Activated naive CD4-positive, alpha-beta T cell treated with anti-CD3 and anti-CD28 coated beads, Interleukin-2, amount 50 U/mL, for 72 hours (primary cell): Measurements from ENCODE around the gene SCYGR7. TPM values are rescaled to one million over a fixed set of nuclear protein-coding genes. Genes with fewer than 3 reads are reported as not detected.
A peak's percentile ranks its signal among the peaks of the same experiment; 100 is the strongest.
"Not testable (repeated sequence)": the region's sequence is repeated elsewhere in the genome, so short reads cannot be mapped to it uniquely, and the experiment has no call there.

Experiments
- ATAC-seq, 2 donors: fragments of 150-1000 bp; cut with Tn5 transposase; 2 replicates each; pipeline ENCODE4 v1.10.0; 2021; ENCODE audit warnings: mild to moderate bottlenecking in 2 of 2, moderate library complexity in 2 of 2
- DNase-seq, 2 donors: peaks; one replicate each; pipeline ENCODE4 v3.0.0; 2021 to 2022; ENCODE audit warnings: low spot score in 2 of 2
- H3K27ac Mint-ChIP-seq, 2 donors: one replicate each; pipeline ENCODE4 v1.8.0; 2022; ENCODE audit warnings: mild to moderate bottlenecking in 2 of 2, mixed read lengths in 2 of 2
- H3K36me3 Mint-ChIP-seq, 2 donors: one replicate each; pipeline ENCODE4 v1.8.0; 2022; ENCODE audit warnings: mixed read lengths in 2 of 2
- H3K9me3 Mint-ChIP-seq, 2 donors: one replicate each; pipeline ENCODE4 v1.8.0; 2022; ENCODE audit warnings: mixed read lengths in 2 of 2
- total RNA-seq, 2 donors: library from RNA; stranded (reverse); gene quantifications; one replicate each; pipeline ENCODE4 v1.2.3, GENCODE V29; 2022

The SCYGR7 gene
- total RNA-seq, 2 donors from 2014 or later, result not detected

DNA sequence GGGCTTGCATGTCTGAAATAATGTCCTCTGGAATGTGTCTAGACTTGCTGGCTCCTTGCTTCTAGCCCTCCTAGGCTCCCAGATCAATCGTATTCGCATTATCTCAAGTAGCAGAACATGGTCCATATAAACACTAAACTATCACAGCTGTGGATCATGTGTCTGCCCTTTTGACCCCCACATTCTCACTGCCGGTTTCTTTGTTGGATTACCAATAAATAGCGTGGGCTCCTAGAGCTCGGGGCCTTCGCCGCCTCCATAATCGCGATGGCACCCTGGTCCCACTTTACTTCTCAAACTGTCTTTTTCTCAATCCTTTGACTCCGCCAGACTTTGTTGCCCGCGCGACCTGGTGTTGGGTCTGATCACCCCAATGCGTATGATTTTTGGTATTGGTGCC, 11.2 kb downstream of the SCYGR7 start:
- Mint-ChIP-seq H3K36me3 (no peaks in the 10 kb centered on the region), H3K9me3 (peaks cover 0 to 4% of the 10 kb centered on the region in 2 donors), H3K27ac (no peak overlapping the region)
- ATAC-seq (no peak), DNase-seq (no peak)

DNA sequence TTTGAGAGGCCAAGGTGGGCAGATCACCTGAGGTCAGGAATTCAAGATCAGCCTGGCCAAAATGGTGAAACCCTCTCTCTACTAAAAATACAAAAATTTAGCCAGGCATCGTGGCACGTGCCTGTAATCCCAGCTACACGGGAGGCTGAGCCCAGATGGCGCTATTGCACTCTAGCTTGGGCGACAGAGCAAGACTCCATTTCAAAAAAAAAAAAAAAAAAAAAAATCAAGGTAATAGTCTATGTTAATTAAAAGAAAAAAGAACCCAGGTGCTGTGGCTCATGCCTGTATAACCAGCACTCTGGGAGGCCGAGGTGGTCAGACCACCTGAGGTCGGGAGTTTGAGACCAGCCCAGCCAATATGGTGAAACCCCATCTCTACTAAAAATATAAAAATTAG, 12.6 kb downstream of the SCYGR7 start:
- H3K36me3 Mint-ChIP-seq, ATAC-seq, H3K27ac Mint-ChIP-seq, DNase-seq, H3K9me3 Mint-ChIP-seq: not testable (repeated sequence)

DNA sequence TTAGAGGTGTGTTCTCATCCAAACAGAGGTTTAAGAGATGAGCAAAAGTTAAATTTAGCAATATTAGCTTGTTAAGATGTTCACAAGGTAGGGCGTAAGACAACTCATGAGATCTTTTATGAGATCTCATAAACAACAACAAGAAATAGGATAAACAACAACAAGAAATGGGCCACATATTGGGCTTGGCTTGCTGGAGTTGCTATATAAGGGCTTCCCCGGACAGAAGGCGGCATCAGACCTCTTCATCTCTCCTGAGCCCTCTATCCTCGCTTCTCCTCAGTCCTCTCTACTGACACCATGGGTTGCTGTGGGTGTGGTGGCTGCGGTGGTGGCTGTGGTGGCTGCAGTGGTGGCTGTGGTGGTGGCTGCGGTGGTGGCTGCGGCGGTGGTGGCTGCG, 17.5 kb downstream of the SCYGR7 start, which contains the start of gene SCYGR8:
Gene SCYGR8, plus strand, starts transcription at position 301 of the 400 bp plus-strand sequence. Its CDS starts 0 bp downstream, at position 301.
- ATAC-seq (no peak), DNase-seq (no peak)
- H3K36me3 Mint-ChIP-seq, result no peaks in the 10 kb centered on the region
- no peaks in the 10 kb centered on the region for H3K9me3 Mint-ChIP-seq
- no peak within 1 kb of the TSS for H3K27ac Mint-ChIP-seq

DNA sequence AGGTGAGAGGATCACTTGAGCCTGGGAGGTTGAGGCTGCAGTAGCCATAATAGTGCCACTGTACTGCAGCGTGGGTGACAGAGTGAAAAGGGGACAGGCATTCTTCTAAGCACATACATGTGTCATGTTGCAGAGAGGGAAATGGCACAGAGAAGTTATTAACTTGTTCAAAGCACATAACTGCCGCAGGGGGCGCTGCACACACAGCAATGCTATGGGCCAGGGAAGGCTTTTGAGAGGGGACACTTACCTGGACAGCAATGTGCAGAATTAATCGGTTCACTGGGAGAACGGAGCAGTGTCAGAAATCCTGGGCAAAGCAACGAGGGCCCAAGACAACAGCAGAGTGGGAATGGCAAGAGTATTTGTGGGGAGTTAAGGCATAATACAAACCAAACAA, 19.9 kb downstream of the SCYGR7 start:
- no peak for DNase-seq
- Mint-ChIP-seq H3K9me3 (no peaks in the 10 kb centered on the region), H3K36me3 (no peaks in the 10 kb centered on the region), H3K27ac (no peak overlapping the region)
- no peak for ATAC-seq

DNA sequence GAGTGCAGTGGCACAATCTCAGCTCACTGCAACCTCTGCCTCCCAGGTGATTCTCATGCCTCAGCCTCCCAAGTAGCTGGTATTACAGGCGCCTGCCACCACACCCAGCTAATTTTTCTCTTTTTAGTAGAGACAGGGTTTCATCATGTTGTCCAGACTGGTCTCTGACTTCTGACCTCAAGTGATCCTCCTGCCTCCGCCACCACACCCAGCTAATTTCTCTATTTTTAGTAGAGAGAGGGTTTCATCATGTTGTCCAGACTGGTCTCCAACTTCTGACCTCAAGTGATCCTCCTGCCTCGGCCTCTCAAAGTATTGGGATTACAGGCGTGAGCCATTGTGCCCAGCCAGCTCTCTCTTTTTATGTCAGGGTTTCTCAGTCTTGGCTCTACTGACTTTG, 28.1 kb downstream of the SCYGR7 start:
- H3K36me3 Mint-ChIP-seq, H3K9me3 Mint-ChIP-seq, H3K27ac Mint-ChIP-seq, ATAC-seq, DNase-seq: not testable (repeated sequence)

DNA sequence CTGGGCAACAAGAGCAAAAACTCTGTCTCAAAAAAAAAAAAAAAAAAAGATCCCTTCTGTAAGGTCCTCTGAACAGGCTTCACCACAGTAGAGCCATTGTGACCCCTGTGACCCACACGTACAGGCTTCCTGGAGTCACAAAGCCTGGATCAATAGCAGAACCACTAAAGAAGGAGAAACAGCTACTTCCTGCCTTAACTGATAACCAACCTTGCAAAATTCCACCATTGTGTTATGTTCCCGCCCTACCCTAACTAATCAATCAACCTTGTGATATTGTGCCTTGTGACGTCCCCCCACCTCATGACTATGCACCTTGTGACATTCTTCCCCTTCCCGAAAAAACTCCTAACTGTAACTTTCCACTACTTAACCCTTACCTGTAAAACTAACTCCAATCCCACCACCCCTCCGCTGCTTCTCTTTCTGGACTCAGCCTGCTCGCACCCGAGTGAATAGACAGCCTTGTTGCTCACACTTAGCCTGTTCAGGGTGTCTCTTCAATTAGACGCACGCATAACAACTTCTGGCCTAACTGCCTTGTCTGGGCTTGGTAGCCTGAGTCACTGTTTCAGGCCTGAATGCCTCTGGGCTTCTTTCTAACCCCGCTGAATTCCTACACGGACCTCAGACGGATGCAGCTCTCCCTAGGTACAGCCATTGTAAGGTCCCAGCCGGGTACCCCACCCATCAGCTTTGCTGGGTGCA, 31.4 kb downstream of the SCYGR7 start:
- no peaks in the 10 kb centered on the region for H3K9me3 Mint-ChIP-seq
- DNase-seq, result no peak
- no peak for ATAC-seq
- no peaks in the 10 kb centered on the region for H3K36me3 Mint-ChIP-seq
- no peak overlapping the region for H3K27ac Mint-ChIP-seq

DNA sequence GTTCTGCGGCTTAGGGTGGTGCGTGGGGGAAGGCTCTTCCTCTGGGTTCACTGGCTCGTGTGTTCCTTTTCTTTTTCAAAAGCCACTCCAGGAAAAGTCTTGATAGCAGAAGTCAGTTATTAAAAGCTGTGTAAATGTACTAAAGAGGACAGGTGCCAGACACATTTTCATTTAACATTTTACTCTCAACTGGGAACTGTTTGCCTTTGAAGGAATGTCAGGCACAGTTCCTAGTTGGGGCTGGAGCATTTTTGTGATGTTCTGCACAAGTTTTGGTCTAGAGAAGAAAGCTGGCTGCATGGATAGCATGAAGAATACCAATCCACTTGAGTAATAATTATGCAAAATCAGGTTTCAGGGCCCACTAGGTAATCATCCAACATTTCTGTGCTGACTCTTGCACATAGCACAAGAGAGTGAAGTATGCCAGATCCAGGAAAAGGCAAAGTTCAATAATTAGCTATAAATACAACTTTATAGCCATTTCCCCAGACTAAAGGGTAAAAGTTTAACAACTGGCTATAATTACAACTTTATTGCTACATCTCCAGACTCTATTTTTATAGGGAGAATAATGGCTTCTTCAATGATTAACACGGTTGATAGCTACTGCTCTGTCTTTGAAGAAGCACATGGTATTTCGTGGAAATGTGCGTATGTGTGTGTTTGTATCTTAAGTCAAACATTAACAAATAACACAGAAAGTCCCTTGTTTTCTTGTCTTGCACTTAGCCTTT, 33.8 kb downstream of the SCYGR7 start:
- Mint-ChIP-seq H3K9me3 (no peaks in the 10 kb centered on the region), H3K27ac (no peak overlapping the region), H3K36me3 (no peaks in the 10 kb centered on the region)
- no peak for ATAC-seq
- no peak for DNase-seq

DNA sequence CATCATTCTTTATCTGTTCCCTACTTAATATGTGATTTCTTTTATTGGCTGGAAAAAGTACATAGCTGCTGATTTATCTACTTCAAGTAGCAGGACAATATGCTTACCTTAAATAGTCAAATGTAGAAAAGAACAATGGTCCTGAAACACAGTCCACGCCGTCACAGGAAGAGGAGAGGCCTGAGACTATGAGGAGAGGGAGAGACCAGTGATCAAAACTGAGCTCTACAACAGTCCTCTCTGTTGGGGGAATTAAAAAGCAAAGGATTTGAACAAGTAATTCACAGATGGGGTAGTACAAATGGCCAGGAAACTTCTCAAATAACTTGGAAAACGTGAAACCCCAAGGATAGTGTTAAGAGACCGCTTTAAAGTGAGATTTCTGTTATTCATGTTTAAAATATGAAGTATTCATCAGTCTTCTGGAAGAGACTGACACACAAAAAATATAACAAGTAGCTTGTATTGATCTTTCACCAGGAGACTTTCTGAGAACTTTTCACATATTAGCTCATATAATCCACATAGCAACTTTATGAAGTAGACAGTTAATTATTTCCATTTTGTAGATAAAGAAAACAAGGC, 37.7 kb downstream of the SCYGR7 start:
- ATAC-seq (peak in 1 of 2 donors; percentile 13), DNase-seq (no peak)
- no peaks in the 10 kb centered on the region for H3K9me3 Mint-ChIP-seq
- H3K27ac Mint-ChIP-seq, result no peak overlapping the region
- no peaks in the 10 kb centered on the region for H3K36me3 Mint-ChIP-seq

DNA sequence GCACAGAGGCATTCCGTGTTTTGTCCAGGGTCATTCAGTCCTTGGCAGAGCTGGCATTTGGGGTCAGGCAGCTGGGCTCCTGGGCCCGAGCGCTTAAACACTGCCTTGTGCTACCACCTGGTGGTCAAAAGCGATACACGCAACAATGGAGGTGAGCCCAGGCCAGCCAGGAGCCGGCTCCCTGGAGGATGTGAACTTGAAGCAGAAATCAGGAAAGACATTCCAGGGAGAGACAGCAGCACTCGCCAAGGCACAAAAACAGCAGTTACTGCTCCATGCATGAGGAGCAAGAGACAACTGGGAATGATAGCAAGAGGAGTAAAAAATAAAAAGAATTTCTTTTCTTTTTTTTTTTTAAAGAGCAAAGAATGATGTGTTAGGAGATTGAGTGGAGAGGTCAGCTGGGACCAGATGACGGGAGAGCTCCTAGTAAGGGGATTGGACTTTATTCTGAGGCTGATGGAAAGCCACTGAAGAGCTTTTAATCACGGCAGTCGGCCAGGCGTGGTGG, 38.3 kb downstream of the SCYGR7 start:
- Mint-ChIP-seq H3K9me3 (no peaks in the 10 kb centered on the region), H3K27ac (no peak overlapping the region), H3K36me3 (no peaks in the 10 kb centered on the region)
- ATAC-seq, result peak; percentile 85 to 97
- DNase-seq, result peak; percentile 57 to 69

DNA sequence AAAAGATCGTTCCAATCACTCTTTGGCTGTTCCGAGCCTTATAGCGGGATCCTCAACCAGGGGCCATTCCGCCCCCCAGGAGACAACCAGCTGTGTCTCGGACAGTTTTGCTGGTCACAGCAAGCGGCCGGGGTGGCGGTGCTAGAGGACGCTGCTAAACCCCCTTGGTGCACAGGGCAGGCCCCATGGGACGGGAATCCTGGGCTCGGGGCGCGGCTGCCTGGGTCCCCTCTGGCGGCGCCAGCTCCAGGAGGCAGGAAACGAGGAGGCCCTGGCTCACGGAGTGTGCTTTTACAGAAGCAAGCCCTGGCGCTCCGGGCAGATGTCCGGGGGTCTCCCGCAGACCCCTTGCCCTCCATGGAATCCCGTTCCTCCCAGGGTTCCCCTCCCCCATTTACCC, 39.7 kb downstream of the SCYGR7 start:
- ATAC-seq (no peak), DNase-seq (no peak)
- H3K27ac Mint-ChIP-seq, result no peak overlapping the region
- no peaks in the 10 kb centered on the region for H3K9me3 Mint-ChIP-seq
- H3K36me3 Mint-ChIP-seq, result no peaks in the 10 kb centered on the region

DNA sequence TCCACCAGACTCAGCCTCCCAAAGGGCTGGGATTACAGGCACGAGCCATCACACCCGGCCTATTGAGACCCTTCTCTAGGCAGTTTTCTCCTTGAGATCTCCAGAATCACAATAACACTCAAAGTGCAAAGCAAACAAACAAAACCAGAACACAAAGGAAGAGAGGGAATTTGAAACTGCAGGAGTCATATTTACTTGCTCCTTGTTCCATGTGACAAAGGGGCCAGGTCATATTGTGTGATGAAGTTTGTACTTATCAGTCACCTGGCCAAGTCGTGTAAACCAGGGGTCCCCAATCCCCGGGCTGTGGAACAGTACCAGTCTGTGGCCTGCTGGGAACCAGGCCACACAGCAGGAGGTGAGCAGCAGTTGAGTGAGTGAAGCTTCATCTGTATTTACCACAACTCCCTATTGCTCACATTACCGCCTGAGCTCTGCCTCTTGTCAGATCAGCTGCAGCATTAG, 44.1 kb downstream of the SCYGR7 start:
- DNase-seq (no peak), ATAC-seq (no peak)
- Mint-ChIP-seq H3K36me3 (no peaks in the 10 kb centered on the region), H3K27ac (no peak overlapping the region), H3K9me3 (no peaks in the 10 kb centered on the region)

DNA sequence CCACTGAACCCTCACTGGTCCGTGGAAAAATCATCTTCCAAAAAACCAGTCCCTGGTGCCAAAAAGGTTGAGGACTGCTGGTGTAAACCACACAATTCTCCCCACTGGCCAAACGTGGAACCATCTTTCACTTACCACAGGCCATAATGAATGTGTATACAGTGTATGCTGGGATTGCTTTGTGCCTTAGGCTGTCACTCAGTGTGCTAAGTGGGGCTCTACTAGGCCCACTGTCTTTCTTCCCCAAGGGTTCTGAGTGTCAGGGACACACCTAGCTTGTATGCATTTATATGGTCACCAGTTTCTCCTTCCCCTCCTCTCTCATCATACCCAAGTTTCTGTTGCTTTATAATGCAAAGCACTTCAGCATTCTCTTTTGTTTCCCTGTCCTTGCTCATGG, 44.8 kb downstream of the SCYGR7 start:
- Mint-ChIP-seq H3K9me3 (no peaks in the 10 kb centered on the region), H3K27ac (no peak overlapping the region), H3K36me3 (no peaks in the 10 kb centered on the region)
- DNase-seq, result no peak
- no peak for ATAC-seq

DNA sequence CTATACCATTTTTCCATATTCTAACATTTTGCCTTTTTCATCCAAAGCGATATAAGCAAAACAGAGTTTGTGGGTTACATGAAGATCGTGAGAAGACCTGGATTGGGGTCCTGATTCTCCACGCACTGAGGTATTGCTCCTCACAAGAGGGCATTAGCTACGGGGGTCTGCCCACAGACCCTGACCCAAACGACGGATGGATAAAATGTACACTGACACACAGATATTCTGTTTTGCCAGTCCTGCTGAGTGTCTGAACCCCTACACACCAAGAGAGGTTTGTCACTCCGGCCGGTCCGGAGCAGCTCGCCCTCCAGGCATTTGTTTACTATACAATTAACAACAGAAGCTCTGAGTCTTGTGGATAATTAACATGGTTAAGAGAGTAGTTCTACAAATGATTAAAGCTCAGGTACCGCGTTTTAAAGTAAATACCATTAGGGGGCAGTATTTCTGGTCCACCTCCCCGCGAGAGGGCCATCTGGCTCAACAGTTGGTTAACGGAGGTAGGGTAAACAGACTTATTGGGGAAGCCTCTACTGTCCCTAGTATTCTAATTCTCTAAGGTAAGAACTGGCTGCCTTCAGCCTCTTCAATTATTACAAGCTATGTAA, 46.0 kb downstream of the SCYGR7 start:
- peak in 1 of 2 donors; percentile 39 for ATAC-seq
- Mint-ChIP-seq H3K36me3 (no peaks in the 10 kb centered on the region), H3K9me3 (no peaks in the 10 kb centered on the region), H3K27ac (no peak overlapping the region)
- no peak for DNase-seq

DNA sequence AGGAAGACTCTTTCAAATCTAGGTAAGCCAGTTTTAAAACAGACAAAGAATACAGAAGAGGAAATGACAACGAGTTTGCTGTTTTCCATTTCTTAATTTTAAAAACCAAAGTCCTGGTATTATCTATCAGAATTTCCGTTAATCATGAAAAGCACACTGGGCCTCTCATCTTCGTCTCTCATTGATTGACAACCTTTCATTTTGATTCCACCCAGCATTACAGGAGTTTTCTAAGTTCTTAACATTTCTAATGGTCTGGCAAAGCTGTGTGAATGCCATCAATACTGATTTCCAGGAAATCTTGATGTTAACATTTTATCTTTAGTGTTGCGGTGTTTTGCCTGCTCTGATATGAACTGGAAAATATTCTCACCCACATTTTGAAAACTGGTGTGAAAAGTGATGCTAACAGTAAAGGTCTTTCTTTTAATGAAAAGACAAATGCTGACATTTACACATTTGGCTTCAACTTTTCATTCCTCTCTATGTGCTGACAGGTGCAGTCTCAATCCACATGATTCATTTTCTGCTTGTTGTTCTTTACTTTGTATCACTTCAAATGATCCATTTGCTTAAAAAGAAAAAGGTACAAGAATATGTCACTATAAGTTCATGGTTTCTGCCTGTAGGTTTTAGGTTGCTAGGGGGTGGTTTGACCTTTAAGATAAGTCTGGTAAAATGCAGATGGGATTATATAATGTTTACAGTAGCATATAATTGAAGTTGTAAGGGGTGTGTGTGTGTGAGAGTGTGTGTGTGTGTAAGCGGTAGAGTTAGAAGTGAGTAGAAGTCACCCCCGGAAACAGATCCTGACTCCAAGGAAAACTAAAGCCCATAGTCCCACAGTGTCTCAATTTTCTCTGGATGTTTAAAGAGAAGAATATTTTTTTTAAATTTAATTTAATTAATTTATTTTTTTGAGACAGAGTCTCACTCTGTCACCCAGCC, 47.0 kb downstream of the SCYGR7 start:
- Mint-ChIP-seq H3K9me3 (no peaks in the 10 kb centered on the region), H3K36me3 (no peaks in the 10 kb centered on the region), H3K27ac (peak overlapping the region in 1 of 2 donors; percentile 4)
- ATAC-seq, result peak in 1 of 2 donors; percentile 76
- DNase-seq, result no peak
